ENCODE measurements around the gene SHANK2. TPM values are rescaled to one million over a fixed set of nuclear protein-coding genes. Genes with fewer than 3 reads are reported as not detected.

The SHANK2 gene
- polyA plus RNA-seq, 3 donors from 2014 or later = not detected

GRCh38 chr11:71283971-71284441 lies 31.6 kb upstream of the SHANK2 start:
- Mint-ChIP-seq H3K36me3 (no peaks in the 10 kb centered on the region), H3K9me3 (peaks cover 0 to under 1% (median 0%) of the 10 kb centered on the region in 6 donors), H3K27me3 (ENCODE audit: low read depth in 3 of 3) (peaks cover 0 to 7% (median 2%) of the 10 kb centered on the region in 3 donors), H3K27ac (no peak overlapping the region), H3K4me3 (no peak overlapping the region), H3K4me1 (no peaks in the 10 kb centered on the region)
- no peak for DNase-seq

- no peaks in the 10 kb centered on the region for H3K9me3 Mint-ChIP-seq
- H3K4me1 Mint-ChIP-seq = no peaks in the 10 kb centered on the region
- peaks cover 0 to 9% (median 2%) of the 10 kb centered on the region in 3 donors for H3K27me3 Mint-ChIP-seq (ENCODE audit: low read depth in 3 of 3)
- no peak overlapping the region for H3K27ac Mint-ChIP-seq
- no peaks in the 10 kb centered on the region for H3K36me3 Mint-ChIP-seq
- DNase-seq = no peak
- no peak overlapping the region for H3K4me3 Mint-ChIP-seq
These were observed 30.4 kb upstream of the SHANK2 start for GRCh38 chr11:71282581-71283351.

GRCh38 chr11:71281831-71282230 lies 29.5 kb upstream of the SHANK2 start:
- Mint-ChIP-seq H3K4me3 (no peak overlapping the region), H3K27me3 (ENCODE audit: low read depth in 3 of 3) (peaks cover 2 to 9% (median 2%) of the 10 kb centered on the region in 3 donors), H3K4me1 (no peaks in the 10 kb centered on the region), H3K36me3 (no peaks in the 10 kb centered on the region), H3K9me3 (no peaks in the 10 kb centered on the region), H3K27ac (no peak overlapping the region)
- DNase-seq = no peak

GRCh38 chr11:71281204-71281603 lies 28.8 kb upstream of the SHANK2 start:
- no peak overlapping the region for H3K27ac Mint-ChIP-seq
- no peak for DNase-seq
- no peaks in the 10 kb centered on the region for H3K36me3 Mint-ChIP-seq
- H3K9me3 Mint-ChIP-seq = no peaks in the 10 kb centered on the region
- H3K27me3 Mint-ChIP-seq (ENCODE audit: low read depth in 3 of 3) = peaks cover 2 to 9% (median 3%) of the 10 kb centered on the region in 3 donors
- H3K4me3 Mint-ChIP-seq = no peak overlapping the region
- no peaks in the 10 kb centered on the region for H3K4me1 Mint-ChIP-seq

GRCh38 chr11:71279916-71280645 lies 27.7 kb upstream of the SHANK2 start:
- Mint-ChIP-seq H3K9me3 (no peaks in the 10 kb centered on the region), H3K4me1 (no peaks in the 10 kb centered on the region), H3K36me3 (no peaks in the 10 kb centered on the region), H3K27me3 (ENCODE audit: low read depth in 3 of 3) (peaks cover 2 to 7% (median 3%) of the 10 kb centered on the region in 3 donors), H3K4me3 (no peak overlapping the region), H3K27ac (no peak overlapping the region)
- DNase-seq = no peak

GRCh38 chr11:71272161-71272560 lies 19.8 kb upstream of the SHANK2 start:
- Mint-ChIP-seq H3K4me3 (no peak overlapping the region), H3K4me1 (no peaks in the 10 kb centered on the region), H3K36me3 (no peaks in the 10 kb centered on the region), H3K27ac (no peak overlapping the region), H3K9me3 (peaks cover 0 to 19% (median 7%) of the 10 kb centered on the region in 6 donors), H3K27me3 (ENCODE audit: low read depth in 3 of 3) (peaks cover 5 to 17% (median 7%) of the 10 kb centered on the region in 3 donors)
- DNase-seq = no peak

- no peaks in the 10 kb centered on the region for H3K4me1 Mint-ChIP-seq
- H3K27ac Mint-ChIP-seq = no peak overlapping the region
- peaks cover 2 to 24% (median 6%) of the 10 kb centered on the region in 3 donors for H3K27me3 Mint-ChIP-seq (ENCODE audit: low read depth in 3 of 3)
- peaks cover 0 to 19% (median 7%) of the 10 kb centered on the region in 6 donors for H3K9me3 Mint-ChIP-seq
- H3K4me3 Mint-ChIP-seq = no peak overlapping the region
- no peak for DNase-seq
- H3K36me3 Mint-ChIP-seq = no peaks in the 10 kb centered on the region
These were observed 17.5 kb upstream of the SHANK2 start for GRCh38 chr11:71269603-71270511.

- Mint-ChIP-seq H3K4me3 (no peak overlapping the region), H3K27ac (no peak overlapping the region), H3K4me1 (no peaks in the 10 kb centered on the region)
These were observed 16.4 kb upstream of the SHANK2 start for GRCh38 chr11:71268706-71269321.

GRCh38 chr11:71267807-71268421 lies 15.5 kb upstream of the SHANK2 start:
- H3K27me3 Mint-ChIP-seq (ENCODE audit: low read depth in 3 of 3) = peaks cover 2 to 12% (median 2%) of the 10 kb centered on the region in 3 donors
- no peaks in the 10 kb centered on the region for H3K4me1 Mint-ChIP-seq
- no peaks in the 10 kb centered on the region for H3K36me3 Mint-ChIP-seq
- no peak overlapping the region for H3K4me3 Mint-ChIP-seq
- no peak for DNase-seq
- no peak overlapping the region for H3K27ac Mint-ChIP-seq
- H3K9me3 Mint-ChIP-seq = peaks cover 0 to 2% (median under 1%) of the 10 kb centered on the region in 6 donors

More at GRCh38 chr11:71268706-71269321, 16.4 kb upstream of the SHANK2 start:
- H3K27me3 Mint-ChIP-seq (ENCODE audit: low read depth in 3 of 3) = peaks cover 2 to 17% (median 2%) of the 10 kb centered on the region in 3 donors
- no peak for DNase-seq
- peaks cover 0 to 10% (median 4%) of the 10 kb centered on the region in 6 donors for H3K9me3 Mint-ChIP-seq
- no peaks in the 10 kb centered on the region for H3K36me3 Mint-ChIP-seq

GRCh38 chr11:71266114-71266833 lies 13.9 kb upstream of the SHANK2 start:
- no peaks in the 10 kb centered on the region for H3K36me3 Mint-ChIP-seq
- no peaks in the 10 kb centered on the region for H3K4me1 Mint-ChIP-seq
- peaks cover 3 to 7% (median 5%) of the 10 kb centered on the region in 3 donors for H3K27me3 Mint-ChIP-seq (ENCODE audit: low read depth in 3 of 3)
- no peaks in the 10 kb centered on the region for H3K9me3 Mint-ChIP-seq
- DNase-seq = no peak
- no peak overlapping the region for H3K27ac Mint-ChIP-seq
- H3K4me3 Mint-ChIP-seq = no peak overlapping the region

GRCh38 chr11:71265559-71266092 lies 13.2 kb upstream of the SHANK2 start:
- Mint-ChIP-seq H3K27me3 (ENCODE audit: low read depth in 3 of 3) (peaks cover 3 to 7% (median 5%) of the 10 kb centered on the region in 3 donors), H3K4me1 (no peaks in the 10 kb centered on the region), H3K36me3 (no peaks in the 10 kb centered on the region), H3K27ac (no peak overlapping the region), H3K9me3 (no peaks in the 10 kb centered on the region), H3K4me3 (no peak overlapping the region)
- DNase-seq = no peak

GRCh38 chr11:71263386-71263785 lies 11.0 kb upstream of the SHANK2 start:
- DNase-seq = no peak
- no peaks in the 10 kb centered on the region for H3K36me3 Mint-ChIP-seq
- peaks cover 3 to 7% (median 5%) of the 10 kb centered on the region in 3 donors for H3K27me3 Mint-ChIP-seq (ENCODE audit: low read depth in 3 of 3)

More at GRCh38 chr11:71263386-71263785, 11.0 kb upstream of the SHANK2 start:
- H3K27ac Mint-ChIP-seq = no peak overlapping the region
- H3K4me3 Mint-ChIP-seq = no peak overlapping the region
- no peaks in the 10 kb centered on the region for H3K4me1 Mint-ChIP-seq
- H3K9me3 Mint-ChIP-seq = no peaks in the 10 kb centered on the region
